HG02852 (cell line): ENCODE measurements around the gene SERTAD1.
"Not testable (repeated sequence)": the region's sequence is repeated elsewhere in the genome, so short reads cannot be mapped to it uniquely, and the experiment has no call there.

Source experiments
- ATAC-seq: cut with Tn5 transposase; IDR thresholded peaks from one replicate; pipeline ENCODE4 v1.9.1; 2021; ENCODE audit warnings: mild to moderate bottlenecking, moderate library complexity; ENCODE audit not compliant: unreplicated experiment

SERTAD1 gene

GRCh38 chr19:40425450-40426287, at the start of gene SERTAD1:
Gene SERTAD1, minus strand, starts transcription at chr19:40425992. Its CDS starts 2,446 bp downstream, at chr19:40423546.
- peak; percentile 83 for ATAC-seq

GRCh38 chr19:40474737-40475136, 48.9 kb upstream of the SERTAD1 start:
- ATAC-seq, result no peak

GRCh38 chr19:40472516-40472915, 46.7 kb upstream of the SERTAD1 start:
- ATAC-seq, result no peak

GRCh38 chr19:40471111-40471510, 45.3 kb upstream of the SERTAD1 start:
- ATAC-seq, result no peak

GRCh38 chr19:40469011-40469410, 43.2 kb upstream of the SERTAD1 start:
- no peak for ATAC-seq

- ATAC-seq, result no peak
These were observed 41.4 kb upstream of the SERTAD1 start, which contains the start of gene SPTBN4 for GRCh38 chr19:40466985-40467734. Gene SPTBN4, plus strand, starts transcription at chr19:40467001. Its CDS starts 5,621 bp downstream, at chr19:40472622.

- ATAC-seq, result peak; percentile 18
These were observed 40.6 kb upstream of the SERTAD1 start for GRCh38 chr19:40466219-40466984.

- ATAC-seq, result peak; percentile 81
These were observed 39.9 kb upstream of the SERTAD1 start, which contains the start of gene BLVRB for GRCh38 chr19:40465557-40466218. Gene BLVRB, minus strand, starts transcription at chr19:40465745. Its CDS starts 57 bp downstream, at chr19:40465688.

GRCh38 chr19:40465025-40465556, 39.3 kb upstream of the SERTAD1 start:
- no peak for ATAC-seq

- no peak for ATAC-seq
These were observed 38.5 kb upstream of the SERTAD1 start for GRCh38 chr19:40464059-40465024.

GRCh38 chr19:40463587-40464037, 37.8 kb upstream of the SERTAD1 start:
- ATAC-seq, result not testable (repeated sequence)

GRCh38 chr19:40461669-40462221, 36.0 kb upstream of the SERTAD1 start:
- no peak for ATAC-seq

- no peak for ATAC-seq
These were observed 34.4 kb upstream of the SERTAD1 start for GRCh38 chr19:40460185-40460584.

- ATAC-seq, result no peak
These were observed 32.8 kb upstream of the SERTAD1 start for GRCh38 chr19:40458597-40458974.

GRCh38 chr19:40457953-40458596, 32.3 kb upstream of the SERTAD1 start:
- no peak for ATAC-seq

- ATAC-seq, result no peak
These were observed 31.3 kb upstream of the SERTAD1 start for GRCh38 chr19:40457048-40457447.

GRCh38 chr19:40453943-40454342, 28.2 kb upstream of the SERTAD1 start:
- ATAC-seq, result not testable (repeated sequence)

GRCh38 chr19:40453151-40453735, 27.5 kb upstream of the SERTAD1 start:
- ATAC-seq, result no peak
